HG03139 (cell line): ENCODE data around the gene PAGE2.
"Not testable (repeated sequence)": the region's sequence is repeated elsewhere in the genome, so short reads cannot be mapped to it uniquely, and the experiment has no call there.

Experiments
- ATAC-seq: cut with Tn5 transposase; IDR thresholded peaks from one replicate; pipeline ENCODE4 v1.9.1; 2021; ENCODE audit not compliant: unreplicated experiment

PAGE2 gene

GRCh38 chrX:55088795-55089489 is at the start of gene PAGE2:
Gene PAGE2 (plus strand): TSS chrX:55089018. CDS start chrX:55090021, 1,003 bp downstream.
- ATAC-seq = no peak

GRCh38 chrX:55039471-55039870 is 49.3 kb upstream of the PAGE2 start:
- no peak for ATAC-seq

- no peak for ATAC-seq
Observed at GRCh38 chrX:55041514-55041913, 47.3 kb upstream of the PAGE2 start.

- not testable (repeated sequence) for ATAC-seq
Observed at GRCh38 chrX:55050599-55050998, 38.2 kb upstream of the PAGE2 start.

- no peak for ATAC-seq
Observed at GRCh38 chrX:55056820-55057674, 31.8 kb upstream of the PAGE2 start.

- no peak for ATAC-seq
Observed at GRCh38 chrX:55057675-55058249, 31.1 kb upstream of the PAGE2 start.

- not testable (repeated sequence) for ATAC-seq
Observed at GRCh38 chrX:55067180-55067579, 21.6 kb upstream of the PAGE2 start.

GRCh38 chrX:55072286-55072685 is 16.5 kb upstream of the PAGE2 start:
- no peak for ATAC-seq

- no peak for ATAC-seq
Observed at GRCh38 chrX:55074851-55075467, 13.9 kb upstream of the PAGE2 start, which contains the start of gene PAGE2B. Gene PAGE2B (plus strand): TSS chrX:55075030. CDS start chrX:55076042, 1,012 bp downstream.

GRCh38 chrX:55098691-55099090 is 9.9 kb downstream of the PAGE2 start:
- ATAC-seq = no peak

- ATAC-seq = no peak
Observed at GRCh38 chrX:55099162-55099561, 10.3 kb downstream of the PAGE2 start.

GRCh38 chrX:55102754-55103153 is 13.9 kb downstream of the PAGE2 start:
- ATAC-seq = no peak

- no peak for ATAC-seq
Observed at GRCh38 chrX:55107262-55107661, 18.4 kb downstream of the PAGE2 start.

- ATAC-seq = no peak
Observed at GRCh38 chrX:55107911-55108310, 19.1 kb downstream of the PAGE2 start.

- no peak for ATAC-seq
Observed at GRCh38 chrX:55109306-55109705, 20.5 kb downstream of the PAGE2 start.

- ATAC-seq = no peak
Observed at GRCh38 chrX:55111578-55112254, 22.9 kb downstream of the PAGE2 start.

- not testable (repeated sequence) for ATAC-seq
Observed at GRCh38 chrX:55116589-55116988, 27.8 kb downstream of the PAGE2 start.

GRCh38 chrX:55118574-55118973 is 29.8 kb downstream of the PAGE2 start:
- no peak for ATAC-seq

- no peak for ATAC-seq
Observed at GRCh38 chrX:55119271-55119670, 30.5 kb downstream of the PAGE2 start.

- ATAC-seq = no peak
Observed at GRCh38 chrX:55119712-55120111, 30.9 kb downstream of the PAGE2 start.
